ENCODE data around the gene GUCY2D. TPM values are rescaled to one million over a fixed set of nuclear protein-coding genes. Genes with fewer than 3 reads are reported as not detected.

The GUCY2D gene
- polyA plus RNA-seq, 1 donor (not counting 4 experiments of a cell fraction or from before 2014, with no cell fraction given) = 0.25 TPM

- Histone ChIP-seq H2AFZ (ENCODE audit: control insufficient read depth, low read length) (no peak overlapping the region), H3K4me2 (ENCODE audit: control insufficient read depth, extremely low read depth, insufficient read depth, low read depth, low read length) (no peak overlapping the region), H3K9me3 (ENCODE audit: control insufficient read depth, low read depth, low read length) (no peaks in the 10 kb centered on the region), H3K36me3 (ENCODE audit: control insufficient read depth in 2 of 2, extremely low read depth in 1 of 2, insufficient read depth in 2 of 2, low read length in 2 of 2) (no peaks in the 10 kb centered on the region), H4K20me1 (ENCODE audit: control insufficient read depth, extremely low read depth, insufficient read depth, low read length) (no peaks in the 10 kb centered on the region), H3K27me3 (ENCODE audit: control insufficient read depth, extremely low read depth, insufficient read depth, low read length) (peaks cover 2% of the 10 kb centered on the region), H3K9me1 (ENCODE audit: control insufficient read depth, extremely low read depth, insufficient read depth, low read length) (no peaks in the 10 kb centered on the region), H3K27ac (ENCODE audit: control insufficient read depth, insufficient read depth, low read length) (no peak overlapping the region), H3K9ac (ENCODE audit: control insufficient read depth, extremely low read depth, insufficient read depth, low read length) (no peak overlapping the region), H3K4me3 (ENCODE audit: control insufficient read depth in 2 of 3, extremely low read depth in 1 of 3, insufficient read depth in 2 of 3, low read depth in 1 of 3, low read length in 3 of 3) (no peak overlapping the region), H3K79me2 (ENCODE audit: control insufficient read depth, insufficient read depth, low read length) (no peaks in the 10 kb centered on the region), H3K4me1 (ENCODE audit: control insufficient read depth, extremely low read depth, insufficient read depth, low read length) (no peaks in the 10 kb centered on the region)
- DNase-seq (ENCODE audit: low read depth, low spot score) = no peak
- no peak for TF ChIP-seq EZH2 (IDR thresholded peaks at IDR 0.05; ENCODE audit: low read length)
- TF ChIP-seq CTCF (optimal IDR thresholded peaks at IDR 0.05 in 1 of 3, IDR thresholded peaks at IDR 0.05 in 1 of 3, conservative IDR thresholded peaks at IDR 0.05 in 1 of 3; ENCODE audit: extremely low read depth in 1 of 3, insufficient read depth in 2 of 3, low read length in 3 of 3) = no peak
- dilution Hi-C loops (cut with MboI; ENCODE audit: extremely low pct_ligation_motif_present, low sequenced_read_pairs) = no loop called here
- FAIRE-seq = no peak
Measured at GRCh38 chr17:7955414-7956227, 46.8 kb upstream of the GUCY2D start.

DNA sequence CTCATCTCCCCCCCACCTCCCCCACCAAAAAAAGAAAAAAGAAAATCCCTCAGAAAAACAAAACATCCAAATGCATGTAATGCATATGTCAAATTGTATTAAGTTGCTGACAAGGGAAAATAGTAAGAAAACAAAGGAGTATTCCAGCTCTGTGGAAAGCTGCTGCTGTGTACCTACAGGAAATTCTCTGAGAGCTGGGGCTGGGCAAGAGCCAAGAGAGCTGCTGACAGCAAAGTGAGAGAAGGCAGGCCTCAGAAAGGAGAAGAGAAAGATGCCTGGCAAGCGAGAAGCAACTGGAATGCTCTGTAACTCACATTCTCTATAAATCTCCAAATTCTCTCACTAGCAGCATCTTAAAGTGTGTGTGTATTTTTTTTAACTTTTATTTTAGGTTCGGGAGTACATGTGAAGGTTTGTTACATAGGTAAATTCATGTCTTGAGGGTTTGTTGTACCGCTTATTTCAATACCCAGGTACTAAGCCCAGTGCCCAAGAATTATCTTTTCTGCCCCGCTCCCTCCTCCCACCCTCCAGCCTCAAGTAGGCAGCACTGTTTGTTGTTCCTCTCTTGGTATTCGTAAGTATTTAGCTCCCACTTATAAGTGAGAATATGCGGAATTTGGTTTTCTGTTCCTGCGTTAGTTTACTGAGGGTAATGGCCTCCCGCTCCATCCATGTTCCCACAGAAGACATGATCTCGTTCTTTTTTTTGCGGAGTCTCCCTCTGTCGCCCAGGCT is 46.0 kb upstream of the GUCY2D start:
- H4K20me1 ChIP-seq (ENCODE audit: control insufficient read depth, extremely low read depth, insufficient read depth, low read length) = no peaks in the 10 kb centered on the region
- H3K4me2 ChIP-seq (ENCODE audit: control insufficient read depth, extremely low read depth, insufficient read depth, low read depth, low read length) = no peak overlapping the region
- TF ChIP-seq EZH2 (IDR thresholded peaks at IDR 0.05; ENCODE audit: low read length) (no peak), CTCF (optimal IDR thresholded peaks at IDR 0.05 in 1 of 3, IDR thresholded peaks at IDR 0.05 in 1 of 3, conservative IDR thresholded peaks at IDR 0.05 in 1 of 3; ENCODE audit: extremely low read depth in 1 of 3, insufficient read depth in 2 of 3, low read length in 3 of 3) (no peak)
- H3K9ac ChIP-seq (ENCODE audit: control insufficient read depth, extremely low read depth, insufficient read depth, low read length) = no peak overlapping the region
- H3K4me1 ChIP-seq (ENCODE audit: control insufficient read depth, extremely low read depth, insufficient read depth, low read length) = no peaks in the 10 kb centered on the region
- no peaks in the 10 kb centered on the region for H3K36me3 ChIP-seq (ENCODE audit: control insufficient read depth in 2 of 2, extremely low read depth in 1 of 2, insufficient read depth in 2 of 2, low read length in 2 of 2)
- H3K9me1 ChIP-seq (ENCODE audit: control insufficient read depth, extremely low read depth, insufficient read depth, low read length) = no peaks in the 10 kb centered on the region
- no peaks in the 10 kb centered on the region for H3K9me3 ChIP-seq (ENCODE audit: control insufficient read depth, low read depth, low read length)
- peaks cover 5% of the 10 kb centered on the region for H3K27me3 ChIP-seq (ENCODE audit: control insufficient read depth, extremely low read depth, insufficient read depth, low read length)
- no peak for FAIRE-seq
- H3K4me3 ChIP-seq (ENCODE audit: control insufficient read depth in 2 of 3, extremely low read depth in 1 of 3, insufficient read depth in 2 of 3, low read depth in 1 of 3, low read length in 3 of 3) = no peak overlapping the region
- no peak overlapping the region for H2AFZ ChIP-seq (ENCODE audit: control insufficient read depth, low read length)
- H3K79me2 ChIP-seq (ENCODE audit: control insufficient read depth, insufficient read depth, low read length) = no peaks in the 10 kb centered on the region
- no peak for DNase-seq (ENCODE audit: low read depth, low spot score)
- no peak overlapping the region for H3K27ac ChIP-seq (ENCODE audit: control insufficient read depth, insufficient read depth, low read length)
- dilution Hi-C loops (cut with MboI; ENCODE audit: extremely low pct_ligation_motif_present, low sequenced_read_pairs) = no loop called here

All from keratinocyte (primary cell).